Activated CD4-positive, alpha-beta T cell treated with anti-CD3 and anti-CD28 coated beads, Interleukin-2, Interleukin-4, amounts not matched to agents 100 ng/mL and 50 ng/mL, durations not matched to agents 16 hours and 8 hours (primary cell): Measurements from ENCODE around the gene SYT6.

Experiments
- DNase-seq: peaks from one replicate; pipeline ENCODE4 v3.0.0-alpha.2; 2020; ENCODE audit warnings: low spot score

Gene SYT6

GRCh38 chr1:114092186-114093062 lies 61.2 kb downstream of the SYT6 start:
- no peak for DNase-seq

GRCh38 chr1:114091711-114092110 lies 62.0 kb downstream of the SYT6 start:
- no peak for DNase-seq

- no peak for DNase-seq
Measured at GRCh38 chr1:114090738-114091505, 62.7 kb downstream of the SYT6 start.

- DNase-seq: no peak
Measured at GRCh38 chr1:114089502-114090138, 64.0 kb downstream of the SYT6 start.

GRCh38 chr1:114088392-114089299 lies 65.0 kb downstream of the SYT6 start:
- no peak for DNase-seq

GRCh38 chr1:114087495-114087894 lies 66.2 kb downstream of the SYT6 start:
- no peak for DNase-seq

GRCh38 chr1:114086601-114087368 lies 66.9 kb downstream of the SYT6 start:
- no peak for DNase-seq

GRCh38 chr1:114082867-114083585 lies 70.6 kb downstream of the SYT6 start:
- no peak for DNase-seq

GRCh38 chr1:114082304-114082630 lies 71.4 kb downstream of the SYT6 start:
- DNase-seq: no peak

- DNase-seq: no peak
Measured at GRCh38 chr1:114081437-114082303, 72.0 kb downstream of the SYT6 start.

- no peak for DNase-seq
Measured at GRCh38 chr1:114080511-114081436, 72.9 kb downstream of the SYT6 start.

- no peak for DNase-seq
Measured at GRCh38 chr1:114079596-114080190, 74.0 kb downstream of the SYT6 start.

- DNase-seq: no peak
Measured at GRCh38 chr1:114078116-114078515, 75.6 kb downstream of the SYT6 start.

GRCh38 chr1:114077188-114077587 lies 76.5 kb downstream of the SYT6 start:
- no peak for DNase-seq

GRCh38 chr1:114076308-114076707 lies 77.4 kb downstream of the SYT6 start:
- no peak for DNase-seq

- no peak for DNase-seq
Measured at GRCh38 chr1:114075546-114076242, 78.0 kb downstream of the SYT6 start.

GRCh38 chr1:114075105-114075504 lies 78.6 kb downstream of the SYT6 start:
- DNase-seq: no peak
